Astrocyte (in vitro differentiated cells and primary cell): Measurements from ENCODE around the gene PPA1. TPM values are rescaled to one million over a fixed set of nuclear protein-coding genes. Genes with fewer than 3 reads are reported as not detected.
A peak's percentile ranks its signal among the peaks of the same experiment; 100 is the strongest.

Experiments
- DNase-seq: peaks from one replicate; pipeline ENCODE4 v3.0.0-alpha.2; 2010; ENCODE audit warnings: low read depth
- FAIRE-seq: peaks from 2 replicates; lab custom pipeline; 2011; peaks lifted over from hg19 to GRCh38; lab: Jason Lieb, UNC
- H2AFZ ChIP-seq: 2 replicates; pipeline ENCODE4 v1.6.0; 2012; ENCODE audit warnings: low read depth, low read length, inconsistent platforms
- H3K27ac ChIP-seq: 2 replicates; pipeline ENCODE4 v1.5.1; 2011; ENCODE audit warnings: low read depth, low read length, inconsistent platforms
- H3K27me3 ChIP-seq: 2 replicates; pipeline ENCODE4 v1.6.0; 2011; ENCODE audit warnings: low read length, inconsistent platforms; ENCODE audit not compliant: insufficient read depth
- H3K36me3 ChIP-seq: 2 replicates; pipeline ENCODE4 v1.5.1; 2011; ENCODE audit warnings: low read length, inconsistent platforms; ENCODE audit not compliant: insufficient read depth
- H3K4me1 ChIP-seq: 2 replicates; pipeline ENCODE4 v1.5.1; 2011; ENCODE audit warnings: low read length, inconsistent platforms; ENCODE audit not compliant: insufficient read depth
- H3K4me2 ChIP-seq: 2 replicates; pipeline ENCODE4 v1.6.0; 2012; ENCODE audit warnings: low read length, inconsistent platforms
- H3K4me3 ChIP-seq: 2 replicates; pipeline ENCODE4 v1.5.1; 2011; ENCODE audit warnings: low read depth, mild to moderate bottlenecking, low read length, inconsistent platforms; ENCODE audit not compliant: insufficient read depth
- H3K79me2 ChIP-seq: 2 replicates; pipeline ENCODE4 v1.6.0; 2012; ENCODE audit warnings: mild to moderate bottlenecking, low read length, inconsistent platforms; ENCODE audit not compliant: insufficient read depth
- H3K9ac ChIP-seq: 2 replicates; pipeline ENCODE4 v1.6.0; 2012; ENCODE audit warnings: mild to moderate bottlenecking, low read length, inconsistent platforms
- H3K9me3 ChIP-seq: 2 replicates; pipeline ENCODE4 v1.5.1; 2012; ENCODE audit warnings: low read depth, mild to moderate bottlenecking, low read length, inconsistent platforms; ENCODE audit not compliant: insufficient read depth
- H4K20me1 ChIP-seq: 2 replicates; pipeline ENCODE4 v1.6.0; 2012; ENCODE audit warnings: low read length, inconsistent platforms; ENCODE audit not compliant: insufficient read depth
- H3K27ac Mint-ChIP-seq: one replicate; pipeline ENCODE4 v1.8.0; 2021; ENCODE audit warnings: mild to moderate bottlenecking, mixed read lengths; ENCODE audit not compliant: unreplicated experiment
- H3K27me3 Mint-ChIP-seq: one replicate; pipeline ENCODE4 v1.8.0; 2021; ENCODE audit warnings: low read depth, mixed read lengths; ENCODE audit not compliant: unreplicated experiment
- H3K36me3 Mint-ChIP-seq: one replicate; pipeline ENCODE4 v1.8.0; 2021; ENCODE audit warnings: low read depth, mixed read lengths; ENCODE audit not compliant: unreplicated experiment
- H3K4me1 Mint-ChIP-seq: one replicate; pipeline ENCODE4 v1.8.0; 2021; ENCODE audit warnings: low read depth, mixed read lengths; ENCODE audit not compliant: unreplicated experiment
- H3K4me3 Mint-ChIP-seq: one replicate; pipeline ENCODE4 v1.8.0; 2021; ENCODE audit warnings: mild to moderate bottlenecking, moderate library complexity, mixed read lengths; ENCODE audit not compliant: unreplicated experiment
- H3K9me3 Mint-ChIP-seq: one replicate; pipeline ENCODE4 v1.8.0; 2021; ENCODE audit warnings: mild to moderate bottlenecking, mixed read lengths; ENCODE audit not compliant: unreplicated experiment
- CTCF ChIP-seq: IDR thresholded peaks from 2 replicates; pipeline ENCODE4 v1.5.1; 2011; ENCODE audit warnings: low read depth, mild to moderate bottlenecking, inconsistent platforms, low read length, moderate library complexity; ENCODE audit not compliant: insufficient read depth
- EZH2 ChIP-seq: IDR thresholded peaks from 2 replicates; pipeline ENCODE4 v1.6.1; 2012; ENCODE audit warnings: mild to moderate bottlenecking, low read length, inconsistent platforms; ENCODE audit not compliant: insufficient read depth
- total RNA-seq: library from RNA; stranded (reverse); gene quantifications from 2 replicates; pipeline ENCODE4 v1.2.1, GENCODE V29; 2021

PPA1 gene
- total RNA-seq, 1 donor from 2014 or later = 108 TPM

DNA sequence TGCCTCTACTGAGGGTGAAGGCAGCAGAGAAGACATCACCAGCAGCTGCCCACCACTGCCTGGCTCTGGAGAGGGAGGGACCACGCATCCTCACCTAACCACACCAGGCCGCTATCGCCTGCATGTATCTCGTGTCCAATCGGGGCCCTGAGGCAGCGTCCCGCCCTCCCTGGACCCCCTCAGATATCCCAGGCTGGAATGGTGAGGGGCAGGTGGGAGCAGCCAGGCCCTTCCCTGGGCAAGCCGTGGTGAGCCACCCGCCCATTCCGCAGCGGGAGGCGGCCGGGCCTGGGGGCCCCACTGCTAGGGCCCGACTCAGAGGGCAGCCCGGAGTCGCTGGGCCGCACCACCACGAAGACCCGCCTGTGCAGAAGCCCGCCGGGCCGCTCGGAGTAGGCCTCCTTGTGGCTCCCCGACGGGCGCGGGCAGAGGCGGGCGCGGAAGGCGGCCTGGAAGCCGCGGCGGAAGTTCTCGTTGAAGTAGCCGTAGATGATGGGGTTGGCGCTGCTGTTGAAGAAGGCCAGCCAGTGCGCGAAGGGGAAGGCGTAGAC lies 21.6 kb upstream of the PPA1 start:
- TF ChIP-seq CTCF (no peak), EZH2 (no peak)
- no peak for FAIRE-seq
- peaks cover 2% of the 10 kb centered on the region for H3K4me1 Mint-ChIP-seq

DNA sequence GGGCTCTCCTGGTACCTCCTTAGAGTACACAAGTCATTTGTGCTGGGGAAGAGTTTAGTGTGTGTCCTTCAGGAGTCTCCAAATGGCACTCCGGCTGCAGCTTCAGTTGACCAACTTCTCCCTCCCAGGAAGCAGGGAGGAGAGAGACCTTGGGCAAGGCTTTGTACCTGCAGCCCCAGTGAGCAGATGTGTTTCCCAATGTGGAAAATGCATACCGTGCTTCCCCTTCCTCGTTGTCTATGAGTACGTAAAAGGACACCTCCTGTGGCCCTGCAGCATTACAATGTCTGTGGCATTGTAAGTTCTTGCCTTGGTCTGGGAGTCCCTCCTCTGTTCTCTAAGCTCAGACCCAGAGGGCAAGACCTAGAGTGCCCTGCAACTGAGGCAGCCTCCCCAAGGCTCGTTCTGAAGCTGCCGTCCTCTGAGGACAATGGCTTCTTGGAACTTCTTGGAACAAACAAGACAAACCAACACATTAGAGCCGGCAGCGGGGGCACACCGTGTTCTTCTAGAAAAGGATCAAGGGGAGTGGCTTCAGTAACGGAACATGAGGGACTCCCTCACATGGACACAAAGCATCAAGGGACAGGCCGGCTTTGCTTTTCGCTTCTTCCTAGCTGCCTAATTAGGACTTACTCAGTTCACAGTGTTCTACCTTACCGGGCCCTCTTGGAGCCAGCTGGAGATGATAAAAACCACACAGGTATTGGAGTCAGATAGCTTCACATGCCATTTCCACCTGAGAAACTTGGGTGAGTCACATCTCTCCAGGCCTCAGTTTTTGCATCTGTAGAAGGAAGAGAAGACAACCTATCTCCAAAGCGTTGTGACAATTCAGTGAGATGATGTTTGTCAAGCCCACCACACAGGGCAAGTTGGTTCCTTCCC lies 20.9 kb upstream of the PPA1 start:
- Mint-ChIP-seq H3K36me3 (peaks cover 1% of the 10 kb centered on the region), H3K4me3 (no peak overlapping the region), H3K27ac (no peak overlapping the region), H3K4me1 (peaks cover 2% of the 10 kb centered on the region), H3K9me3 (peaks cover 5% of the 10 kb centered on the region), H3K27me3 (peaks cover 8% of the 10 kb centered on the region)
- H3K4me1 ChIP-seq = peaks cover 15% of the 10 kb centered on the region
- DNase-seq = no peak
- no peak overlapping the region for H3K4me2 ChIP-seq
- peaks cover 25% of the 10 kb centered on the region for H3K27me3 ChIP-seq
- H3K9me3 ChIP-seq = no peaks in the 10 kb centered on the region
- no peaks in the 10 kb centered on the region for H3K79me2 ChIP-seq
- H4K20me1 ChIP-seq = no peaks in the 10 kb centered on the region
- no peak overlapping the region for H3K27ac ChIP-seq
- H3K4me3 ChIP-seq = no peak overlapping the region
- no peaks in the 10 kb centered on the region for H3K36me3 ChIP-seq
- FAIRE-seq = no peak
- no peak for TF ChIP-seq EZH2
- TF ChIP-seq CTCF = no peak
- H3K9ac ChIP-seq = no peak overlapping the region
- H2AFZ ChIP-seq = no peak overlapping the region

More for the DNA sequence above, 21.6 kb upstream of the PPA1 start:
- Histone ChIP-seq H2AFZ (peak overlapping the region; percentile 82), H4K20me1 (no peaks in the 10 kb centered on the region), H3K4me2 (peak overlapping the region; percentile 79), H3K9me3 (no peaks in the 10 kb centered on the region), H3K9ac (no peak overlapping the region), H3K4me3 (no peak overlapping the region), H3K27ac (no peak overlapping the region), H3K36me3 (no peaks in the 10 kb centered on the region), H3K27me3 (peaks cover 25% of the 10 kb centered on the region), H3K4me1 (peaks cover 15% of the 10 kb centered on the region), H3K79me2 (no peaks in the 10 kb centered on the region)
- peaks cover 5% of the 10 kb centered on the region for H3K9me3 Mint-ChIP-seq
- no peak for DNase-seq
- H3K36me3 Mint-ChIP-seq = peaks cover 1% of the 10 kb centered on the region
- peaks cover 8% of the 10 kb centered on the region for H3K27me3 Mint-ChIP-seq
- no peak overlapping the region for H3K4me3 Mint-ChIP-seq
- H3K27ac Mint-ChIP-seq = no peak overlapping the region
